Medulla oblongata (tissue), 1 donor: ENCODE measurements around the gene ZNRF1.
"Not testable (repeated sequence)": the region's sequence is repeated elsewhere in the genome, so short reads cannot be mapped to it uniquely, and the experiment has no call there.

Experiments used
- DNase-seq: peaks from one replicate; pipeline ENCODE4 v3.0.0-alpha.2; 2015; ENCODE audit errors: extremely low spot score

Gene ZNRF1

GRCh38 chr16:75000481-75001081 lies 1.8 kb downstream of the ZNRF1 start:
- DNase-seq: no peak

- DNase-seq: no peak
Observed at GRCh38 chr16:75002474-75002873, 3.6 kb downstream of the ZNRF1 start.

- DNase-seq: no peak
Observed at GRCh38 chr16:75003931-75004330, 5.1 kb downstream of the ZNRF1 start.

GRCh38 chr16:75004460-75004859 lies 5.6 kb downstream of the ZNRF1 start:
- no peak for DNase-seq

GRCh38 chr16:75005697-75006096 lies 6.9 kb downstream of the ZNRF1 start:
- no peak for DNase-seq

- DNase-seq: no peak
Observed at GRCh38 chr16:75007443-75007842, 8.6 kb downstream of the ZNRF1 start.

- DNase-seq: no peak
Observed at GRCh38 chr16:75010427-75010826, 11.6 kb downstream of the ZNRF1 start.

GRCh38 chr16:75011634-75012307 lies 12.9 kb downstream of the ZNRF1 start:
- no peak for DNase-seq

GRCh38 chr16:75012380-75013081 lies 13.7 kb downstream of the ZNRF1 start:
- DNase-seq: no peak

GRCh38 chr16:75013123-75013522 lies 14.3 kb downstream of the ZNRF1 start:
- not testable (repeated sequence) for DNase-seq

GRCh38 chr16:75014318-75014717 lies 15.5 kb downstream of the ZNRF1 start:
- no peak for DNase-seq

- not testable (repeated sequence) for DNase-seq
Observed at GRCh38 chr16:75016451-75017081, 17.7 kb downstream of the ZNRF1 start.

GRCh38 chr16:75017670-75018525 lies 19.1 kb downstream of the ZNRF1 start:
- DNase-seq: no peak

- no peak for DNase-seq
Observed at GRCh38 chr16:75019007-75019406, 20.2 kb downstream of the ZNRF1 start.

- no peak for DNase-seq
Observed at GRCh38 chr16:75019586-75019985, 20.8 kb downstream of the ZNRF1 start.

- DNase-seq: no peak
Observed at GRCh38 chr16:75021410-75021809, 22.6 kb downstream of the ZNRF1 start.

- no peak for DNase-seq
Observed at GRCh38 chr16:75022567-75022966, 23.7 kb downstream of the ZNRF1 start.

GRCh38 chr16:75023009-75023408 lies 24.2 kb downstream of the ZNRF1 start:
- DNase-seq: no peak

- DNase-seq: no peak
Observed at GRCh38 chr16:75024182-75024581, 25.4 kb downstream of the ZNRF1 start.

GRCh38 chr16:75024594-75024993 lies 25.8 kb downstream of the ZNRF1 start:
- no peak for DNase-seq

GRCh38 chr16:75025761-75026160 lies 26.9 kb downstream of the ZNRF1 start:
- no peak for DNase-seq
